H1 (cell line): ENCODE results near the gene SLC17A3. TPM values are rescaled to one million over a fixed set of nuclear protein-coding genes. Genes with fewer than 3 reads are reported as not detected.

Experiments
- CTCF ChIA-PET: fragments of 300-600 bp; sonication (Branson Sonifier 250); formaldehyde crosslinking; loops from one replicate; lab custom pipeline; 2021; ENCODE audit not compliant: partially characterized antibody; lab: Charles Lee
- POLR2A ChIA-PET: fragments of 300-600 bp; sonication (Branson Sonifier 250); formaldehyde crosslinking; loops from one replicate; lab custom pipeline; 2021; ENCODE audit warnings: inconsistent platforms; ENCODE audit not compliant: partially characterized antibody; lab: Charles Lee
- DNase-seq, 2 experiments: peaks; one replicate each; pipeline versions ENCODE4 v3.0.0 to v3.0.0-alpha.2; 2010 to 2022; ENCODE audit warnings: low spot score in 2 of 2, low read depth in 1 of 2, mixed read lengths in 1 of 2
- FAIRE-seq: peaks from 2 replicates; lab custom pipeline; 2011; peaks lifted over from hg19 to GRCh38; lab: Jason Lieb, UNC
- H2AFZ ChIP-seq: 2 replicates; pipeline ENCODE4 v1.8.1; 2012; ENCODE audit warnings: low read length, inconsistent platforms
- H2AK5ac ChIP-seq: 2 replicates; pipeline ENCODE4 v1.6.1; 2013; ENCODE audit warnings: low read depth, low read length
- H2BK120ac ChIP-seq: replicated peaks from 2 replicates; pipeline ENCODE3; 2013; ENCODE audit warnings: low read depth, low read length, inconsistent platforms
- H2BK12ac ChIP-seq: 2 replicates; pipeline ENCODE4 v1.6.1; 2013; ENCODE audit warnings: low read depth, low read length
- H2BK15ac ChIP-seq: 2 replicates; pipeline ENCODE4 v1.6.1; 2013; ENCODE audit warnings: low read length
- H2BK20ac ChIP-seq: 2 replicates; pipeline ENCODE4 v1.6.1; 2013; ENCODE audit warnings: low read length
- H2BK5ac ChIP-seq: 2 replicates; pipeline ENCODE4 v1.6.1; 2013; ENCODE audit warnings: low read depth, low read length
- H3K14ac ChIP-seq: 2 replicates; pipeline ENCODE4 v1.6.1; 2013; ENCODE audit warnings: inconsistent platforms; ENCODE audit not compliant: insufficient read length
- H3K18ac ChIP-seq: 2 replicates; pipeline ENCODE4 v1.6.1; 2013; ENCODE audit warnings: low read length; ENCODE audit errors: extremely low read depth
- H3K23ac ChIP-seq: 2 replicates; pipeline ENCODE4 v1.6.1; 2013; ENCODE audit warnings: inconsistent platforms; ENCODE audit not compliant: insufficient read length
- H3K23me2 ChIP-seq: 2 replicates; pipeline ENCODE4 v1.6.1; 2013; ENCODE audit warnings: low read depth, low read length
- H3K27ac ChIP-seq: 2 replicates; pipeline ENCODE4 v1.6.1; 2011; ENCODE audit warnings: low read depth, low read length, inconsistent platforms
- H3K27me3 ChIP-seq, 4 experiments: replicated peaks in 1 of 4; 1 replicate in 1 of 4; 2 replicates in 3 of 4; pipeline versions ENCODE4 v1.6.1 to v1.8.1; 2011 to 2013; ENCODE audit warnings: low read length in 3 of 4, mild to moderate bottlenecking in 3 of 4, inconsistent platforms in 2 of 4, mixed read lengths in 2 of 4, moderate library complexity in 1 of 4; ENCODE audit not compliant: control insufficient read depth in 3 of 4, insufficient read depth in 3 of 4; ENCODE audit errors: extremely low read depth in 1 of 4
- H3K36me3 ChIP-seq, 4 experiments: 2 replicates each; pipeline versions ENCODE4 v1.6.1 to v1.8.1; 2011 to 2013; ENCODE audit warnings: mild to moderate bottlenecking in 4 of 4, low read length in 3 of 4, moderate library complexity in 2 of 4, control low read depth in 1 of 4, inconsistent platforms in 1 of 4; ENCODE audit not compliant: insufficient read depth in 4 of 4, control insufficient read depth in 2 of 4
- H3K4ac ChIP-seq: replicated peaks from 2 replicates; pipeline ENCODE3; 2013; ENCODE audit warnings: low read length, low read depth, mixed read lengths, inconsistent platforms; ENCODE audit not compliant: insufficient read length
- H3K4me1 ChIP-seq, 4 experiments: replicated peaks in 1 of 4; 1 replicate in 1 of 4; 2 replicates in 3 of 4; pipeline versions ENCODE4 v1.6.1 to v1.8.1; 2011 to 2013; ENCODE audit warnings: low read length in 3 of 4, inconsistent platforms in 2 of 4, mixed read lengths in 1 of 4; ENCODE audit not compliant: insufficient read depth in 4 of 4, control insufficient read depth in 3 of 4
- H3K4me2 ChIP-seq, 2 experiments: 2 replicates each; pipeline versions ENCODE4 v1.6.1 to v1.8.1; 2011 to 2013; ENCODE audit warnings: low read depth in 2 of 2, low read length in 2 of 2, control low read depth in 1 of 2, inconsistent platforms in 1 of 2, mild to moderate bottlenecking in 1 of 2; ENCODE audit not compliant: insufficient read depth in 1 of 2
- H3K4me3 ChIP-seq, 4 experiments: fragments of 200-600, 300-600 bp in 1 of 4; sonication (generic), shearing (Covaris generic), sonication (Bioruptor Twin) in 1 of 4; 2 replicates each; pipeline versions ENCODE4 v1.5.1 to v1.8.1; 2011 to 2016; ENCODE audit warnings: low read length in 4 of 4, low read depth in 3 of 4, control low read depth in 2 of 4, inconsistent platforms in 2 of 4, mild to moderate bottlenecking in 2 of 4, mixed read lengths in 1 of 4, moderate library complexity in 1 of 4; ENCODE audit not compliant: insufficient read depth in 2 of 4; ENCODE audit errors: extremely low read depth in 1 of 4
- H3K56ac ChIP-seq: replicated peaks from 2 replicates; pipeline ENCODE3; 2013; ENCODE audit warnings: low read depth, mild to moderate bottlenecking, mixed read lengths, low read length, inconsistent platforms; ENCODE audit not compliant: insufficient read length
- H3K79me1 ChIP-seq: 2 replicates; pipeline ENCODE4 v1.6.1; 2013; ENCODE audit warnings: low read depth, low read length, control low read depth
- H3K79me2 ChIP-seq, 2 experiments: 2 replicates each; pipeline versions ENCODE4 v1.6.1 to v1.8.1; 2012 to 2013; ENCODE audit warnings: low read length in 2 of 2, mild to moderate bottlenecking in 2 of 2, inconsistent platforms in 1 of 2; ENCODE audit not compliant: insufficient read depth in 2 of 2, control insufficient read depth in 1 of 2
- H3K9ac ChIP-seq, 4 experiments: replicated peaks in 1 of 4; 1 replicate in 1 of 4; 2 replicates in 3 of 4; pipeline versions ENCODE4 v1.6.1 to v1.8.1; 2011 to 2013; ENCODE audit warnings: low read depth in 3 of 4, low read length in 3 of 4, control low read depth in 2 of 4, mild to moderate bottlenecking in 2 of 4, moderate library complexity in 2 of 4, inconsistent platforms in 1 of 4; ENCODE audit errors: extremely low read depth in 1 of 4
- H3K9me3 ChIP-seq, 2 experiments: 2 replicates each; pipeline versions ENCODE4 v1.6.1 to v1.8.1; 2012 to 2013; ENCODE audit warnings: mild to moderate bottlenecking in 2 of 2, moderate library complexity in 2 of 2, control low read depth in 1 of 2, inconsistent platforms in 1 of 2, low read depth in 1 of 2, low read length in 1 of 2, mixed read lengths in 1 of 2; ENCODE audit not compliant: insufficient read depth in 2 of 2
- H4K20me1 ChIP-seq, 2 experiments: replicated peaks in 1 of 2; 2 replicates each; pipeline versions ENCODE3 to v1.8.1; 2011 to 2013; ENCODE audit warnings: inconsistent platforms in 2 of 2, low read length in 2 of 2, mild to moderate bottlenecking in 1 of 2; ENCODE audit not compliant: insufficient read depth in 2 of 2, control insufficient read depth in 1 of 2
- H4K5ac ChIP-seq: 2 replicates; pipeline ENCODE4 v1.6.1; 2013; ENCODE audit warnings: low read length, low read depth, mixed read lengths, inconsistent platforms; ENCODE audit not compliant: insufficient read length
- H4K8ac ChIP-seq: 2 replicates; pipeline ENCODE4 v1.8.0; 2013; ENCODE audit warnings: mild to moderate bottlenecking, moderate library complexity, low read length, inconsistent platforms; ENCODE audit not compliant: insufficient read depth; ENCODE audit errors: extremely low read depth
- H4K91ac ChIP-seq: replicated peaks from 2 replicates; pipeline ENCODE3; 2013; ENCODE audit warnings: low read length, mixed read lengths, inconsistent platforms; ENCODE audit not compliant: insufficient read length
- ASH2L ChIP-seq: fragments of 200-600, 300-600 bp; sonication (generic); IDR thresholded peaks from one replicate; pipeline ENCODE4 v1.7.1; 2017; ENCODE audit warnings: low read length
- ATF3 ChIP-seq: IDR thresholded peaks from 2 replicates; pipeline ENCODE4 v1.6.1; 2011; ENCODE audit warnings: low read depth, mild to moderate bottlenecking, low read length; ENCODE audit not compliant: insufficient read depth
- PHF8 ChIP-seq: fragments of 200-600 bp; sonication (generic); conservative IDR thresholded peaks from 2 replicates; pipeline ENCODE4 v1.7.1; 2012; ENCODE audit warnings: low read depth, mild to moderate bottlenecking, inconsistent platforms, low read length, moderate library complexity
- RAD21 ChIP-seq, 2 experiments: IDR thresholded peaks in 1 of 2; conservative IDR thresholded peaks in 1 of 2; 2 replicates each; pipeline ENCODE4 v1.6.1; 2011; ENCODE audit warnings: low read depth in 2 of 2, low read length in 2 of 2, improper control_type of control experiment in 1 of 2, inconsistent platforms in 1 of 2, mild to moderate bottlenecking in 1 of 2, moderate library complexity in 1 of 2
- TAF7 ChIP-seq: optimal IDR thresholded peaks from 2 replicates; pipeline ENCODE3; 2011; ENCODE audit warnings: low read depth, mild to moderate bottlenecking, inconsistent platforms, low read length, moderate library complexity, borderline replicate concordance
- polyA plus RNA-seq, 7 experiments: library from polyadenylated mRNA; depleted of rRNA in 3 of 7; stranded (reverse) in 5 of 7; unstranded in 2 of 7; fragments of >200 nt in 5 of 7; fragments of 200-250 nt in 2 of 7; gene quantifications; 1 replicate in 5 of 7; 2 replicates in 1 of 7; 4 replicates in 1 of 7; pipeline versions ENCODE4 v1.2.1 to v1.2.3, GENCODE V29; 2011 to 2013; ENCODE audit warnings: missing spikeins in 2 of 7, mixed read lengths in 2 of 7
- total RNA-seq: library from RNA; stranded (reverse); fragmentation: NEBNext Ultra II Directional; extraction: Animal tissue kit (Norgen Biotek cat#: 25700); gene quantifications from 2 replicates; pipeline ENCODE4 v1.2.1, GENCODE V29; 2021

The SLC17A3 gene
- total and polyA plus RNA-seq, 2 of the 8 experiments (the other 6 are each of a cell fraction or from before 2014, with no cell fraction given) = not detected

GRCh38 chr6:25852756-25853155, 21.3 kb downstream of the SLC17A3 start:
- H3K56ac ChIP-seq = no peak overlapping the region
- ChIA-PET POLR2A (no interaction called here), CTCF (no interaction called here)
- no peak overlapping the region for H2AK5ac ChIP-seq
- no peak overlapping the region for H3K4me2 ChIP-seq
- no peak overlapping the region for H2AFZ ChIP-seq
- H4K8ac ChIP-seq = no peak overlapping the region
- no peaks in the 10 kb centered on the region for H3K23me2 ChIP-seq
- H3K4ac ChIP-seq = no peak overlapping the region
- no peak overlapping the region for H4K91ac ChIP-seq
- H2BK5ac ChIP-seq = no peak overlapping the region
- no peak overlapping the region for H3K9ac ChIP-seq
- no peaks in the 10 kb centered on the region for H4K20me1 ChIP-seq
- H3K9me3 ChIP-seq = no peaks in the 10 kb centered on the region
- H3K36me3 ChIP-seq = no peaks in the 10 kb centered on the region
- H2BK120ac ChIP-seq = no peak overlapping the region
- no peak overlapping the region for H4K5ac ChIP-seq
- no peak overlapping the region for H2BK12ac ChIP-seq
- H2BK15ac ChIP-seq = no peak overlapping the region
- no peaks in the 10 kb centered on the region; a peak in 1 of 7 replicates for H3K27me3 ChIP-seq
- no peak overlapping the region for H3K18ac ChIP-seq
- H2BK20ac ChIP-seq = no peak overlapping the region
- DNase-seq (no peak), FAIRE-seq (no peak)
- no peak overlapping the region for H3K23ac ChIP-seq
- no peak overlapping the region for H3K4me3 ChIP-seq
- no peaks in the 10 kb centered on the region for H3K79me1 ChIP-seq
- peaks cover 0 to 4% (median 0%) of the 10 kb centered on the region in 4 experiments; a peak in 1 of 7 replicates for H3K4me1 ChIP-seq
- no peak overlapping the region for H3K27ac ChIP-seq
- H3K14ac ChIP-seq = no peak overlapping the region
- H3K79me2 ChIP-seq = no peaks in the 10 kb centered on the region
- TF ChIP-seq PHF8 (no peak), RAD21 (IDR thresholded peaks at IDR 0.05 in 1 of 2, conservative IDR thresholded peaks at IDR 0.05 in 1 of 2; ENCODE audit: low read depth in 2 of 2, low read length in 2 of 2) (no peak), TAF7 (no peak), ATF3 (no peak), ASH2L (no peak)
